A673 (cell line): ENCODE measurements around the gene CALR. TPM values are rescaled to one million over a fixed set of nuclear protein-coding genes. Genes with fewer than 3 reads are reported as not detected.
"Not testable (repeated sequence)": the region's sequence is repeated elsewhere in the genome, so short reads cannot be mapped to it uniquely, and the experiment has no call there.

Experiments
- BruUV-seq: library from RNA; stranded (reverse); fragments of 400-500 nt; replicated peaks from 2 replicates; lab custom pipeline; 2021; lab: Mats Ljungman, UMichigan
- CTCF ChIA-PET: fragments of 300-600 bp; sonication (Branson Sonifier 250); formaldehyde crosslinking; loops from one replicate; lab custom pipeline; 2022; ENCODE audit warnings: antibody characterized with exemption; lab: Charles Lee
- POLR2A ChIA-PET: fragments of 300-600 bp; sonication (Branson Sonifier 250); formaldehyde crosslinking; loops from one replicate; lab custom pipeline; 2022; ENCODE audit warnings: antibody characterized with exemption; ENCODE audit not compliant: low non-redundant PET; lab: Charles Lee
- DNase-seq: peaks from one replicate; pipeline ENCODE4 v3.0.0-alpha.2; 2015; ENCODE audit warnings: low spot score
- H3K27ac ChIP-seq: fragments of 200-600 bp; sonication (generic); 2 replicates; pipeline ENCODE4 v1.5.1; 2016; ENCODE audit warnings: mixed run types, low read depth, mild to moderate bottlenecking, mixed read lengths, antibody characterized with exemption, low read length; ENCODE audit not compliant: poor library complexity, severe bottlenecking
- H3K27me3 ChIP-seq: fragments of 200-600 bp; sonication (generic); replicated peaks from 2 replicates; pipeline ENCODE4 v1.6.1; 2017; ENCODE audit warnings: mixed run types, low read depth, mild to moderate bottlenecking, mixed read lengths, antibody characterized with exemption, low read length; ENCODE audit not compliant: insufficient read depth, poor library complexity
- H3K36me3 ChIP-seq: fragments of 200-600 bp; sonication (generic); 2 replicates; pipeline ENCODE4 v1.6.1; 2016; ENCODE audit warnings: mixed run types, mild to moderate bottlenecking, mixed read lengths, antibody characterized with exemption, low read length; ENCODE audit not compliant: insufficient read depth, poor library complexity, severe bottlenecking
- H3K4me1 ChIP-seq: fragments of 200-600 bp; sonication (generic); 2 replicates; pipeline ENCODE4 v1.6.1; 2017; ENCODE audit warnings: mixed run types, mild to moderate bottlenecking, mixed read lengths, antibody characterized with exemption, low read length; ENCODE audit not compliant: insufficient read depth, poor library complexity, severe bottlenecking
- H3K4me3 ChIP-seq: fragments of 200-600 bp; sonication (generic); 2 replicates; pipeline ENCODE4 v1.5.1; 2016; ENCODE audit warnings: low read depth, mixed run types, mild to moderate bottlenecking, mixed read lengths, low read length; ENCODE audit not compliant: poor library complexity, severe bottlenecking
- H3K9me3 ChIP-seq: fragments of 200-600 bp; sonication (generic); 2 replicates; pipeline ENCODE4 v1.6.1; 2016; ENCODE audit warnings: mixed run types, low read depth, mild to moderate bottlenecking, mixed read lengths, antibody characterized with exemption, low read length; ENCODE audit not compliant: poor library complexity, severe bottlenecking
- EZH2 ChIP-seq: fragments of 200-600 bp; sonication (generic); IDR thresholded peaks from 2 replicates; pipeline ENCODE4 v1.6.1; 2017; ENCODE audit warnings: borderline replicate concordance, low read depth, mild to moderate bottlenecking, mixed read lengths, antibody characterized with exemption, low read length; ENCODE audit not compliant: poor library complexity, severe bottlenecking
- intact Hi-C: fragments of 100-400 bp; cut with micrococcal nuclease; formaldehyde crosslinking; loops from one replicate; pipeline ENCODE4 v1.10.0; 2022; ENCODE audit not compliant: unreplicated experiment
- total RNA-seq: library from RNA; stranded (reverse); gene quantifications from 2 replicates; pipeline ENCODE4 v1.2.3, GENCODE V29; 2021
- TF ChIP-seq, protein P1 (sequence below): fragments of 300-800, 200-600 bp; sonication (generic); conservative IDR thresholded peaks from 2 replicates; pipeline ENCODE4 v1.5.1; 2017; ENCODE audit warnings: low read depth, mild to moderate bottlenecking, antibody characterized with exemption, low read length, moderate library complexity, mixed read lengths

CALR gene
- total RNA-seq, 1 experiment from 2014 or later = 994 TPM

- DNase-seq = no peak
- intact Hi-C loops = no loop called here
- CTCF ChIA-PET = interaction anchor here (0.6 kb wide), 1 partner anchor 20 kb away, joined by 5 read pairs; no protein-coding TSS in a partner anchor
- no peak for TF ChIP-seq EZH2
- TF ChIP-seq, protein P1, sequence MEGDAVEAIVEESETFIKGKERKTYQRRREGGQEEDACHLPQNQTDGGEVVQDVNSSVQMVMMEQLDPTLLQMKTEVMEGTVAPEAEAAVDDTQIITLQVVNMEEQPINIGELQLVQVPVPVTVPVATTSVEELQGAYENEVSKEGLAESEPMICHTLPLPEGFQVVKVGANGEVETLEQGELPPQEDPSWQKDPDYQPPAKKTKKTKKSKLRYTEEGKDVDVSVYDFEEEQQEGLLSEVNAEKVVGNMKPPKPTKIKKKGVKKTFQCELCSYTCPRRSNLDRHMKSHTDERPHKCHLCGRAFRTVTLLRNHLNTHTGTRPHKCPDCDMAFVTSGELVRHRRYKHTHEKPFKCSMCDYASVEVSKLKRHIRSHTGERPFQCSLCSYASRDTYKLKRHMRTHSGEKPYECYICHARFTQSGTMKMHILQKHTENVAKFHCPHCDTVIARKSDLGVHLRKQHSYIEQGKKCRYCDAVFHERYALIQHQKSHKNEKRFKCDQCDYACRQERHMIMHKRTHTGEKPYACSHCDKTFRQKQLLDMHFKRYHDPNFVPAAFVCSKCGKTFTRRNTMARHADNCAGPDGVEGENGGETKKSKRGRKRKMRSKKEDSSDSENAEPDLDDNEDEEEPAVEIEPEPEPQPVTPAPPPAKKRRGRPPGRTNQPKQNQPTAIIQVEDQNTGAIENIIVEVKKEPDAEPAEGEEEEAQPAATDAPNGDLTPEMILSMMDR = no peak
- H3K36me3 ChIP-seq = peaks cover 83% of the 10 kb centered on the region
- POLR2A ChIA-PET = no interaction called here
- H3K4me3 ChIP-seq = peak overlapping the region; percentile 98
- peak overlapping the region; percentile 97 for H3K27ac ChIP-seq
- no peaks in the 10 kb centered on the region for H3K9me3 ChIP-seq
- peaks cover 19% of the 10 kb centered on the region for H3K4me1 ChIP-seq
- no peaks in the 10 kb centered on the region for H3K27me3 ChIP-seq
- no TSS peak for BruUV-seq
Observed at GRCh38 chr19:12947702-12948611, 9.5 kb downstream of the CALR start.

GRCh38 chr19:12948612-12949362 lies 10.4 kb downstream of the CALR start:
- Histone ChIP-seq H3K27me3 (no peaks in the 10 kb centered on the region), H3K4me1 (peaks cover 27% of the 10 kb centered on the region), H3K36me3 (peaks cover 83% of the 10 kb centered on the region), H3K9me3 (no peaks in the 10 kb centered on the region), H3K27ac (no peak overlapping the region), H3K4me3 (no peak overlapping the region)
- ChIA-PET CTCF (no interaction called here), POLR2A (no interaction called here)
- BruUV-seq = no TSS peak
- no peak for TF ChIP-seq EZH2
- TF ChIP-seq, protein P1 = no peak
- intact Hi-C loops = no loop called here
- no peak for DNase-seq

DNA sequence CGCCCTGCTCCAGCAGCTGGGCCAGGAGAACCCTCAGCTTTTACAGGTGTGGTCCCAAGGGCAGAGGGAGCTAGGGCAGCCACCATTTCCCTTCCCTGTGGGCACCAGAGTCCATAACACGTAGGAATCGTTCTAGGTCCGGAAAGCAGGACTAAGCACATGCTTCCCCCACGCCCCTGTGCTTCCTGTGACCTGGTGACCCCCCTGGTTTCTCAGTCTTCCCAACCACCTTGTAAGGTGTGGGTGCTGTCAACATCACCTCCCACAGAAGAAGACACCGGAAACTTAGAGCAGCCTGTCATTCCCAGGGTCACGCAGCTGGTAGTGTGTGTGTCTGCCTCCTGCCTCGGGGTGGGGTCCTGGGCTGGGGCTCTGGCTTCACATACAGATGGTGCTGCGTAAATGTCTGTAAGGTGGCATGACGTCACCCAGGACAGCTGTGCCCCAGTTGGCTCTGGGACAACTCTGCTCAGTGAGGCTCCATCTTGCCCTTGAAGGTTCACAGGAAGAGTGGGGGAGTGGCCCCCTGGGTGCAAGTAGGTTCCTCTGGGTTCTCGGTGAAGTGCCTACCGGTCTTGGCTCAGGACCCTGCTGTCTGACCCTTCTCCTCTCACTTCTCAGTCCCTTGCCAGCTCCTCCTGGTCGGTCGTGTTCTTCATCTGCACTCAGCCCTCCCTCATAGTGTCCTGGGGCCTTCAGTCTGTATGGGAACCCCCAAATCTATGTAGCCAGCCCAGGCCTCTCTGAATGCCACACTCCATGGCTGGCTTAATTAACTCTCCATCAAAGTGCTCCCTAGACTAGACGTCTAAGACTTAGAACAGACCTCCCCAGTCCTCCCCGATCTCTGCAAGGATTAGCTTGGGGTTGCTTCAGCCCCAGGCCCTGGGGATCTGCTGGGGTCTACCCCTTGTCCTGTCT lies 11.2 kb downstream of the CALR start:
- H3K4me1 ChIP-seq = peaks cover 33% of the 10 kb centered on the region
- POLR2A ChIA-PET = no interaction called here
- TF ChIP-seq, protein P1 = no peak
- no peak for TF ChIP-seq EZH2
- no peak for DNase-seq
- H3K9me3 ChIP-seq = no peaks in the 10 kb centered on the region
- H3K4me3 ChIP-seq = no peak overlapping the region
- H3K36me3 ChIP-seq = peaks cover 83% of the 10 kb centered on the region
- CTCF ChIA-PET = no interaction called here
- peak overlapping the region; percentile 27 for H3K27ac ChIP-seq
- BruUV-seq = no TSS peak
- intact Hi-C loops = no loop called here
- H3K27me3 ChIP-seq = no peaks in the 10 kb centered on the region

DNA sequence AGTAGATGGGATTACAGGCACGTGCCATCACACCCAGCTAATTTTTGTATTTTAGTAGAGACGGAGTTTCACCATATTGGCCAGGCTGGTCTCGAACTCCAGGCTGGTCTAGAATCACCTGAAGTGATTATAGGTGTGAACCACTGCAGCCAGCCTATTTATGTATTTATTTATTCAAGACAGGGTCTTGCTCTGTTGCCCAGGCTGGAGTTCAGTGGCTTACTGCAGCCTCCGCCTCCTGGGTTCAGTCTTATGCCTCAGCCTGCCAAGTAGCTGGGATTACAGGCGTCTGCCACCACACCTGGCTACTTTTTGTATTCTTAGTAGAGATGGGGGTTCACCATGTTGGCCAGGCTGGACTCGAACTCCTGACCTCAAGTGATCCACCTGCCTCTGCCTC lies 13.6 kb downstream of the CALR start:
- H3K4me1 ChIP-seq = peaks cover 38% of the 10 kb centered on the region
- BruUV-seq, H3K27me3 ChIP-seq, DNase-seq, H3K9me3 ChIP-seq, H3K27ac ChIP-seq, intact Hi-C loops, POLR2A ChIA-PET, H3K4me3 ChIP-seq: not testable (repeated sequence)
- peaks cover 79% of the 10 kb centered on the region for H3K36me3 ChIP-seq
- CTCF ChIA-PET = interaction anchor here (0.6 kb wide), 1 partner anchor 15 kb away, joined by 12 read pairs; no protein-coding TSS in a partner anchor
